Nephron progenitor cell (in vitro differentiated cells): ENCODE measurements around the gene HYKK.
"Not testable (repeated sequence)": the region's sequence is repeated elsewhere in the genome, so short reads cannot be mapped to it uniquely, and the experiment has no call there.

Experiments
- DNase-seq: peaks from one replicate; pipeline ENCODE4 v3.0.0; 2021
- H3K27ac Mint-ChIP-seq: 2 replicates; pipeline ENCODE4 v1.8.0; 2021; ENCODE audit warnings: mild to moderate bottlenecking, moderate library complexity, mixed read lengths
- H3K27me3 Mint-ChIP-seq: 2 replicates; pipeline ENCODE4 v1.8.0; 2021; ENCODE audit warnings: mild to moderate bottlenecking, low read depth, mixed read lengths; ENCODE audit not compliant: poor library complexity
- H3K36me3 Mint-ChIP-seq: 2 replicates; pipeline ENCODE4 v1.8.0; 2021; ENCODE audit warnings: low read depth, mixed read lengths
- H3K4me1 Mint-ChIP-seq: 2 replicates; pipeline ENCODE4 v1.8.0; 2021; ENCODE audit warnings: mixed read lengths
- H3K4me3 Mint-ChIP-seq: 2 replicates; pipeline ENCODE4 v1.8.0; 2021; ENCODE audit warnings: mild to moderate bottlenecking, moderate library complexity, mixed read lengths
- H3K9me3 Mint-ChIP-seq: 2 replicates; pipeline ENCODE4 v1.8.0; 2021; ENCODE audit warnings: mild to moderate bottlenecking, moderate library complexity, mixed read lengths
- TF ChIP-seq, protein P1 (sequence below): fragments of 200-600 bp; sonication (generic); IDR thresholded peaks from 2 replicates; pipeline ENCODE4 v1.5.0; 2021; ENCODE audit warnings: antibody characterized with exemption

Gene HYKK

DNA sequence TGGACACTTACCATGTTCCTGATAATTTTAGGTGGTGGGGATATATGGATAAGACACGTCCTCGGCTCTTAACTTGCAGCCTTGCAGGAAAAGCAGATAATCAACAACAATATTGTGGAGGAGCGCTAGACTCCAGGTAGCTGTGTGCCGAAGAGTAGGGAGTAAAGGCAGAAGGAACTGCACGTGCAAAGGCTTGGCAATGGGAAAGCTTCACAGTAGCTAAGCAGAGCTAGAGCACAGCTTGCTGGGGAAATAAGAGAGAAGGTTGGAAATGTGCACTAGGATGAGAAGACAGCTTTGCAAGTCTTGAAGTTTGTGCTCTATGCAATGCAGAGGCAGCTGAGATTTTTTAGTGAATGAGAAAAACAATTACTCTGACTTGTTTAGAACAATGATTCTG lies 45.2 kb downstream of the HYKK start:
- TF ChIP-seq, protein P1, sequence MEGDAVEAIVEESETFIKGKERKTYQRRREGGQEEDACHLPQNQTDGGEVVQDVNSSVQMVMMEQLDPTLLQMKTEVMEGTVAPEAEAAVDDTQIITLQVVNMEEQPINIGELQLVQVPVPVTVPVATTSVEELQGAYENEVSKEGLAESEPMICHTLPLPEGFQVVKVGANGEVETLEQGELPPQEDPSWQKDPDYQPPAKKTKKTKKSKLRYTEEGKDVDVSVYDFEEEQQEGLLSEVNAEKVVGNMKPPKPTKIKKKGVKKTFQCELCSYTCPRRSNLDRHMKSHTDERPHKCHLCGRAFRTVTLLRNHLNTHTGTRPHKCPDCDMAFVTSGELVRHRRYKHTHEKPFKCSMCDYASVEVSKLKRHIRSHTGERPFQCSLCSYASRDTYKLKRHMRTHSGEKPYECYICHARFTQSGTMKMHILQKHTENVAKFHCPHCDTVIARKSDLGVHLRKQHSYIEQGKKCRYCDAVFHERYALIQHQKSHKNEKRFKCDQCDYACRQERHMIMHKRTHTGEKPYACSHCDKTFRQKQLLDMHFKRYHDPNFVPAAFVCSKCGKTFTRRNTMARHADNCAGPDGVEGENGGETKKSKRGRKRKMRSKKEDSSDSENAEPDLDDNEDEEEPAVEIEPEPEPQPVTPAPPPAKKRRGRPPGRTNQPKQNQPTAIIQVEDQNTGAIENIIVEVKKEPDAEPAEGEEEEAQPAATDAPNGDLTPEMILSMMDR, result no peak
- H3K4me1 Mint-ChIP-seq, result peaks cover 17% of the 10 kb centered on the region
- no peak overlapping the region for H3K27ac Mint-ChIP-seq
- peaks cover 23% of the 10 kb centered on the region for H3K36me3 Mint-ChIP-seq
- H3K4me3 Mint-ChIP-seq, result no peak overlapping the region
- peaks cover 6% of the 10 kb centered on the region for H3K27me3 Mint-ChIP-seq
- no peak for DNase-seq
- H3K9me3 Mint-ChIP-seq, result no peaks in the 10 kb centered on the region

DNA sequence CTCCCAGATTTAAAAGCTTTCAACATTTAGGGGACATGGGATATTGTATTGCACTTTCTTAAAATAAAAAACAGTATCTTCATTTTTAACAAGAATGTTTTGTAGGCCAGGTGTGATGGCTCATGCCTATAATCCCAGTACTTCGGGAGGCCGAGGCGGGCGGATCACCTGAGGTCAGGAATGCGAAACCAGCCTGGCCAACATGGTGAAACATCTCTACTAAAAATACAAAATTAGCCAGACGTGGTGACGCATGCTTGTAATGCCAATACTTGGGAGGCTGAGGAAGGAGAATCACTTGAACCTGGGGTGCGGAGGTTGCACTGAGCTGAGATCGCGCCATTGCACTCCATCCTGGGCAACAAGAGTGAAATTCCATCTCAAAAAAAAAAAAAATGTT lies 52.8 kb downstream of the HYKK start:
- H3K36me3 Mint-ChIP-seq, H3K4me1 Mint-ChIP-seq, DNase-seq, H3K9me3 Mint-ChIP-seq, H3K4me3 Mint-ChIP-seq, H3K27ac Mint-ChIP-seq: not testable (repeated sequence)
- H3K27me3 Mint-ChIP-seq, result peaks cover 37% of the 10 kb centered on the region

- no peak overlapping the region for H3K4me3 Mint-ChIP-seq
- no peaks in the 10 kb centered on the region for H3K36me3 Mint-ChIP-seq
- no peak for DNase-seq
- TF ChIP-seq, protein P1, result no peak
- H3K9me3 Mint-ChIP-seq, result no peaks in the 10 kb centered on the region
- no peak overlapping the region for H3K27ac Mint-ChIP-seq
- peaks cover 37% of the 10 kb centered on the region for H3K27me3 Mint-ChIP-seq
- H3K4me1 Mint-ChIP-seq, result peaks cover 12% of the 10 kb centered on the region
These were observed 54.1 kb downstream of the HYKK start for GRCh38 chr15:78561490-78561889.

DNA sequence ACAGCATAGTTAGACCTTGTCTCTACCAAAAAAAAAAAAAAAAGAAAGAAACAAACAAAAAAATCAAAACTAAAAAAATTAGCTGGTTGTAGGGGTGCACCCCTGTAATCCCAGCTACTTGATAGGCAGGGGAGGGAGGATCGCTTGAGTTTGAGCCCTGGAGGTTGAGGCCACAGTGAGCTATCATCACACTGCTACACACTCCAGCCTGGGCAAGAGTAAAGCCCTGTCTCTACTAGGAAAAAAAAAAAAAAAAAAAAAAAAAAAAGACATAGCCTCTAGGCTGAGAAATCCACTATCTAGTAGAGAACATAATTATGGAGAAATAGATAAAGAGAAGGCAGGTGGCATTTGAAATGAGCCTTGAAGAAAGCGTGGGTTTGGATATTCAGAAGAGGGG lies 55.7 kb downstream of the HYKK start:
- DNase-seq, result no peak
- Mint-ChIP-seq H3K27me3 (peaks cover 33% of the 10 kb centered on the region), H3K27ac (no peak overlapping the region), H3K4me3 (no peak overlapping the region), H3K36me3 (no peaks in the 10 kb centered on the region), H3K9me3 (no peaks in the 10 kb centered on the region), H3K4me1 (peaks cover 25% of the 10 kb centered on the region)
- TF ChIP-seq, protein P1, result no peak

- Mint-ChIP-seq H3K27me3 (peaks cover 30% of the 10 kb centered on the region), H3K36me3 (no peaks in the 10 kb centered on the region), H3K4me3 (peak overlapping the region; percentile 95), H3K9me3 (no peaks in the 10 kb centered on the region), H3K27ac (no peak overlapping the region), H3K4me1 (peaks cover 25% of the 10 kb centered on the region)
- TF ChIP-seq, protein P1, result no peak
- DNase-seq, result no peak
These were observed 57.3 kb downstream of the HYKK start for GRCh38 chr15:78564743-78565096.

DNA sequence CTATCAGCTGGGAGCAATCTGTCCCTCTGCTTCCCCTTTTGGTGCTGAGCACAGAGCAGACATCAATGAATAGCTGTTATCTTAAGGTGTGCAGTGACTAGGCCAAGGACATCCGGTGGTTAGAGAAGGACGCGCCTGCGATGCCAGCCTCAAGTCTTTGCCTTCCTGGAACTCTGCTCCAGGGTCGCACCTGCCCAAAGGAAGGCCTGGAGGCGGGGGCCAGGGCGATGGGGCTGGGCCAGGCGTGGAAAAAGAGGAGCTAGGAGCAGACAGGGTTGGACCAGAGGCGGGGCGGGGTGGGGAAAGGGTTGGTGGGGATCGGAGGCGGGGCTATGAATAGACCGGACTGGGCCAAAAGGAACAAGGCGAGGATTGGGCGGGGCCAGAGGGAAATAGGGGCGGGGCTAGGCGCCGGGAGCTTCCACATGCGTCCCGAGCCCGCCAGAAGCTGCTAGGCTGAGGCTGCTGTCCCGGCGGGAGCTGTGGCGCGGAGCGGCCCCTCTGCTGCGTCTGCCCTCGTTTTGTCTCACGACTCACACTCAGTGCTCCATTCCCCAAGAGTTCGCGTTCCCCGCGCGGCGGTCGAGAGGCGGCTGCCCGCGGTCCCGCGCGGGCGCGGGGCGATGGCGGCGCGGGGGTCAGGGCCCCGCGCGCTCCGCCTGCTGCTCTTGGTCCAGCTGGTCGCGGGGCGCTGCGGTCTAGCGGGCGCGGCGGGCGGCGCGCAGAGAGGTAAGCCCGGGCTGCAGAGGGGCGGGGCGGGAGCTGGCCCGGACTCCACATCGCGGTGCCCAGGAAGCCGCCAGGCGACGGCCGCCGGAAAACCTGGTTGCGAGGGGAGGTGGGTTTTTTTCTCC lies 57.9 kb downstream of the HYKK start, which contains the start of gene CHRNA5:
CHRNA5 (plus strand) TSS at position 424 of the 854 bp plus-strand sequence; CDS start at position 624, 200 bp downstream.
- TF ChIP-seq, protein P1, result no peak
- peak within 1 kb of the TSS; percentile 78 for H3K27ac Mint-ChIP-seq
- H3K27me3 Mint-ChIP-seq, result peaks cover 30% of the 10 kb centered on the region
- no peaks in the 10 kb centered on the region for H3K9me3 Mint-ChIP-seq
- peak; percentile 100 for DNase-seq
- H3K4me1 Mint-ChIP-seq, result peaks cover 25% of the 10 kb centered on the region
- H3K36me3 Mint-ChIP-seq, result no peaks in the 10 kb centered on the region
- H3K4me3 Mint-ChIP-seq, result peak within 1 kb of the TSS; percentile 95
